Neural cell (in vitro differentiated cells): ENCODE measurements around the gene RPLP1. TPM values are rescaled to one million over a fixed set of nuclear protein-coding genes. Genes with fewer than 3 reads are reported as not detected.

Experiments
- H2AFZ ChIP-seq: fragments of 200-600, 300-800 bp; sonication (generic), shearing (Covaris generic); 2 replicates; pipeline ENCODE4 v1.6.0; 2014; ENCODE audit warnings: low read depth, mild to moderate bottlenecking, antibody characterized with exemption, low read length, moderate library complexity
- H3F3A ChIP-seq: fragments of 200-600 bp; shearing (Covaris generic); 2 replicates; pipeline ENCODE4 v1.6.1; 2016; ENCODE audit warnings: mild to moderate bottlenecking, moderate library complexity, mixed read lengths, antibody characterized with exemption, low read length; ENCODE audit not compliant: insufficient read depth, poor library complexity, severe bottlenecking
- H3K27ac ChIP-seq: fragments of 200-600, 300-800 bp; sonication (generic), shearing (Covaris generic); 2 replicates; pipeline ENCODE4 v1.5.1; 2014; ENCODE audit warnings: mild to moderate bottlenecking, low read length, moderate library complexity
- H3K27me3 ChIP-seq: fragments of 300-800, 200-600 bp; sonication (generic), shearing (Covaris generic); 2 replicates; pipeline ENCODE4 v1.6.0; 2014; ENCODE audit warnings: mild to moderate bottlenecking, low read depth, low read length, moderate library complexity; ENCODE audit not compliant: insufficient read depth
- H3K36me3 ChIP-seq: fragments of 300-800, 200-600 bp; sonication (generic), shearing (Covaris generic); 2 replicates; pipeline ENCODE4 v1.5.1; 2014; ENCODE audit warnings: mild to moderate bottlenecking, antibody characterized with exemption, low read length, moderate library complexity; ENCODE audit not compliant: insufficient read depth
- H3K4me2 ChIP-seq: fragments of 300-800, 200-600 bp; sonication (generic), shearing (Covaris generic); 2 replicates; pipeline ENCODE4 v1.6.0; 2014; ENCODE audit warnings: mild to moderate bottlenecking, low read length
- H3K4me3 ChIP-seq: fragments of 300-800, 200-600 bp; sonication (generic), shearing (Covaris generic); 2 replicates; pipeline ENCODE4 v1.5.1; 2014; ENCODE audit warnings: mild to moderate bottlenecking, low read length, moderate library complexity
- H3K79me2 ChIP-seq: fragments of 200-600 bp; shearing (Covaris generic); replicated peaks from 2 replicates; pipeline ENCODE4 v1.6.0; 2014; ENCODE audit warnings: mild to moderate bottlenecking, low read length, moderate library complexity; ENCODE audit not compliant: insufficient read depth
- H3K9ac ChIP-seq: fragments of 300-800, 200-600 bp; sonication (generic), shearing (Covaris generic); 2 replicates; pipeline ENCODE4 v1.6.1; 2016; ENCODE audit warnings: mild to moderate bottlenecking, low read length, mixed read lengths
- H3K9me2 ChIP-seq: fragments of 200-600 bp; shearing (Covaris generic); 2 replicates; pipeline ENCODE4 v1.6.1; 2016; ENCODE audit warnings: mild to moderate bottlenecking, low read length, mixed read lengths; ENCODE audit not compliant: insufficient read depth
- H3K9me3 ChIP-seq: fragments of 200-600, 300-800 bp; sonication (generic), shearing (Covaris generic); 2 replicates; pipeline ENCODE4 v1.6.1; 2016; ENCODE audit warnings: mild to moderate bottlenecking, mixed run types, low read length, moderate library complexity, mixed read lengths
- H4K20me1 ChIP-seq: fragments of 200-600 bp; shearing (Covaris generic); 2 replicates; pipeline ENCODE4 v1.6.1; 2016; ENCODE audit warnings: mild to moderate bottlenecking, mixed run types; ENCODE audit not compliant: insufficient read depth
- CTCF ChIP-seq: fragments of 450-650 bp; IDR thresholded peaks from 2 replicates; pipeline ENCODE4 v1.5.1; 2014; ENCODE audit warnings: antibody characterized with exemption, mild to moderate bottlenecking, moderate library complexity; ENCODE audit not compliant: poor library complexity, severe bottlenecking
- EP300 ChIP-seq: fragments of 450-650 bp; conservative IDR thresholded peaks from 2 replicates; pipeline ENCODE4 v1.6.1; 2014; ENCODE audit warnings: antibody characterized with exemption, mild to moderate bottlenecking, moderate library complexity; ENCODE audit not compliant: poor library complexity, severe bottlenecking
- EZH2 ChIP-seq: fragments of 200-600, 300-800 bp; shearing (Covaris generic), sonication (generic); IDR thresholded peaks from 2 replicates; pipeline ENCODE4 v1.6.1; 2014; ENCODE audit warnings: antibody characterized with exemption, low read length, borderline replicate concordance, mild to moderate bottlenecking; ENCODE audit not compliant: insufficient read depth, poor library complexity, severe bottlenecking
- MXI1 ChIP-seq: fragments of 450-650 bp; conservative IDR thresholded peaks from 2 replicates; pipeline ENCODE4 v1.6.1; 2014; ENCODE audit warnings: antibody characterized with exemption, mild to moderate bottlenecking; ENCODE audit not compliant: poor library complexity, severe bottlenecking
- POLR2AphosphoS5 ChIP-seq: IDR thresholded peaks from 2 replicates; pipeline ENCODE4 v1.6.1; 2012
- RAD21 ChIP-seq: fragments of 450-650 bp; conservative IDR thresholded peaks from 2 replicates; pipeline ENCODE4 v1.6.1; 2014; ENCODE audit warnings: antibody characterized with exemption, mild to moderate bottlenecking, moderate library complexity
- REST ChIP-seq: IDR thresholded peaks from 2 replicates; pipeline ENCODE4 v1.6.1; 2012; ENCODE audit warnings: borderline replicate concordance
- SMC3 ChIP-seq: fragments of 450-650 bp; conservative IDR thresholded peaks from 2 replicates; pipeline ENCODE4 v1.6.1; 2014; ENCODE audit warnings: antibody characterized with exemption, mild to moderate bottlenecking, moderate library complexity; ENCODE audit not compliant: poor library complexity
- TAF1 ChIP-seq: IDR thresholded peaks from 2 replicates; pipeline ENCODE4 v1.6.1; 2012; ENCODE audit warnings: low read depth
- polyA plus RNA-seq: library from polyadenylated mRNA; depleted of rRNA; stranded (reverse); fragments of >200 nt; gene quantifications from 2 replicates; pipeline ENCODE4 v1.2.3, GENCODE V29; 2014

RPLP1 gene
- polyA plus RNA-seq, 1 donor from 2014 or later, result 37.5 TPM

- Histone ChIP-seq H3K9ac (no peak overlapping the region), H3K9me2 (no peaks in the 10 kb centered on the region), H2AFZ (no peak overlapping the region), H3K4me2 (no peak overlapping the region), H4K20me1 (no peaks in the 10 kb centered on the region), H3K36me3 (no peaks in the 10 kb centered on the region), H3K27ac (no peak overlapping the region), H3F3A (no peaks in the 10 kb centered on the region), H3K4me3 (no peak overlapping the region), H3K79me2 (no peaks in the 10 kb centered on the region), H3K9me3 (no peaks in the 10 kb centered on the region), H3K27me3 (no peaks in the 10 kb centered on the region)
- no peak for TF ChIP-seq RAD21
- TF ChIP-seq EZH2, result no peak
- no peak for TF ChIP-seq TAF1
- no peak for TF ChIP-seq EP300
- TF ChIP-seq SMC3, result no peak
Measured at GRCh38 chr15:69424748-69425413, 27.7 kb upstream of the RPLP1 start.

- H4K20me1 ChIP-seq, result no peaks in the 10 kb centered on the region
- no peak overlapping the region for H3K9ac ChIP-seq
- TF ChIP-seq POLR2AphosphoS5 (no peak), TAF1 (no peak), EZH2 (no peak), EP300 (no peak), MXI1 (no peak), RAD21 (no peak), REST (no peak)
- H3K9me3 ChIP-seq, result no peaks in the 10 kb centered on the region
- no peak overlapping the region for H2AFZ ChIP-seq
- H3K4me3 ChIP-seq, result no peak overlapping the region
- no peaks in the 10 kb centered on the region for H3F3A ChIP-seq
- H3K27ac ChIP-seq, result no peak overlapping the region
- H3K4me2 ChIP-seq, result no peak overlapping the region
- H3K36me3 ChIP-seq, result no peaks in the 10 kb centered on the region
- no peaks in the 10 kb centered on the region for H3K79me2 ChIP-seq
- H3K27me3 ChIP-seq, result no peaks in the 10 kb centered on the region
- H3K9me2 ChIP-seq, result no peaks in the 10 kb centered on the region
Measured at GRCh38 chr15:69433831-69434230, 18.8 kb upstream of the RPLP1 start.

GRCh38 chr15:69434238-69434637, 18.4 kb upstream of the RPLP1 start:
- Histone ChIP-seq H3K9ac (no peak overlapping the region), H3K4me2 (no peak overlapping the region), H2AFZ (no peak overlapping the region), H3F3A (no peaks in the 10 kb centered on the region), H3K9me3 (no peaks in the 10 kb centered on the region), H3K79me2 (no peaks in the 10 kb centered on the region), H3K36me3 (no peaks in the 10 kb centered on the region), H3K9me2 (no peaks in the 10 kb centered on the region), H3K27ac (no peak overlapping the region), H3K27me3 (no peaks in the 10 kb centered on the region), H4K20me1 (no peaks in the 10 kb centered on the region), H3K4me3 (no peak overlapping the region)
- TF ChIP-seq REST (no peak), TAF1 (no peak), MXI1 (no peak), EZH2 (no peak), SMC3 (no peak), CTCF (no peak), POLR2AphosphoS5 (no peak), EP300 (no peak), RAD21 (no peak)
